Measurements from ENCODE around the gene PSEN1. TPM values are rescaled to one million over a fixed set of nuclear protein-coding genes. Genes with fewer than 3 reads are reported as not detected.

Gene PSEN1
- total and polyA plus RNA-seq, 2 experiments from 2014 or later = 46.3 to 49.5 TPM

DNA sequence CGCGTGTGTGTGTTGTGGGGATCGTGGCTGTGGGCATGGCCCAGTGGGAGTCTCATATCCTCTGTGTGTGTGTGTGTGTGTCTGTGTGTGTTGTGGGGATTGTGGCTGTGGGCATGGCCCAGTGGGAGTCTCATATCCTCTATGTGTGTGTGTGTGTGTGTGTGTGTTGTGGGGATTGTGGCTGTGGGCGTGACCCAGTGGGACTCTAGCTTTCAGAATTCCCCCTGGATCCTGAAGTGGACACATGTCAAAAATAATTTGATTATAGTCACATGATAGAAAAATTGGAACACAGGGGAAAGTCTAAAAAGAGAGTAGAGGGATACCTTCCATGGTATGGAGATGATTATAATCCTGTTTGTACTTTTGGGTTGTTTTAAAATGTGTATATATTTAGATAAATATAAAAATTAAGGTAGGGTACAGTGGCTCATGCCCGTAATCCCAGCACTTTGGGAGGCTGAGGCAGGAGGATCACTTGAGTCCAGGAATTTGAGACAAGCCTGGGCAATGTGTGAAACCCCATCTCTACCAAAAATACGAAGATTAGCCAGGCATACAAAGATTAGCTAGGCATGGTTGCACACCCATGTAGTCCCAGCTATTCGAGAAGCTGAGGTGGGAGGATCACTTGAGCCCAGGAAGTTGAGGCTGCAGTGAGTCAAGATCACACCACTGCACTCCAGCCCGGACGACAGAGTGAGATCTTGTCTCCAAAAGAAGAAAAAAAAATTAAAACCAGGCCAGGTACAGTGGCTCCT, 112.0 kb downstream of the PSEN1 start:
- Histone ChIP-seq H3K9ac (no peak overlapping the region), H3K9me3 (ENCODE audit: low read depth) (no peaks in the 10 kb centered on the region), H3K9me2 (ENCODE audit: insufficient read depth) (no peaks in the 10 kb centered on the region), H4K20me1 (ENCODE audit: insufficient read depth) (no peaks in the 10 kb centered on the region), H3K27ac (no peak overlapping the region), H3K4me2 (ENCODE audit: unreplicated experiment) (no peak overlapping the region), H3K27me3 (replicated peaks; ENCODE audit: insufficient read depth) (peaks cover 8% of the 10 kb centered on the region), H3K4me3 (no peak overlapping the region), H3K79me2 (ENCODE audit: insufficient read depth) (no peaks in the 10 kb centered on the region), H2AFZ (no peak overlapping the region), H3K36me3 (ENCODE audit: low read depth) (no peaks in the 10 kb centered on the region), H3K4me1 (ENCODE audit: insufficient read depth) (no peaks in the 10 kb centered on the region), H3F3A (ENCODE audit: insufficient read depth) (no peaks in the 10 kb centered on the region)
- TF ChIP-seq EZH2phosphoT487 (IDR thresholded peaks at IDR 0.05; ENCODE audit: insufficient read depth, low read depth) (no peak), EZH2 (IDR thresholded peaks at IDR 0.05; ENCODE audit: insufficient read depth, poor library complexity, severe bottlenecking) (no peak)
- WGBS, 2 experiments (ENCODE audit: low coverage in 1 of 2, low lambda C conversion rate in 2 of 2, missing lambda C conversion rate in 2 of 2) = 49 to 63% methylated on average over 6 to 9 of the region's 9 CpGs
- DNase-seq = peak; percentile 40
- in situ Hi-C loops (cut with MboI) = no loop called here

DNA sequence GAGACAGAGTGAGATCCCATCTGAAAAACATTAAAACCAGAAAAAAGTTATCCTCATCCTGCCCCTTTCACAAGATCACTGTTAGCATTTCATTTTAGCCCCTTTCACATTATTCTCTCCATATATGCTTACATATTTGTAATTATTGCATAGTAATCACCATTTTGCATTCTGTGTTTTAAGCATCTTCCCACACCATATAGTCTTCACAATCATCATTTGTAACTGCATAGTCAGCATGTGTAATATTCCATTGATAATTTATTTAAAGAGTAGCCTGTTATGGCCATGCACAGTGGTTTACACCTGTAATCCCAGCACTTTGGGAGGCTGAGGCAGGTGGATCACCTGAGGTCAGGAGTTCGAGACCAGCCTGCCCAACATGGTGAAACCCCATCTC, 112.8 kb downstream of the PSEN1 start:
- H3K27ac ChIP-seq = no peak overlapping the region
- H3K4me2 ChIP-seq (ENCODE audit: unreplicated experiment) = no peak overlapping the region
- WGBS, 2 experiments (ENCODE audit: low coverage in 1 of 2, low lambda C conversion rate in 2 of 2, missing lambda C conversion rate in 2 of 2) = 82 to 92% methylated on average over 1 of the region's 1 CpG
- H3K4me3 ChIP-seq = no peak overlapping the region
- in situ Hi-C loops (cut with MboI) = no loop called here
- H4K20me1 ChIP-seq (ENCODE audit: insufficient read depth) = no peaks in the 10 kb centered on the region
- no peak overlapping the region for H3K9ac ChIP-seq
- H3K4me1 ChIP-seq (ENCODE audit: insufficient read depth) = no peaks in the 10 kb centered on the region
- no peaks in the 10 kb centered on the region for H3K36me3 ChIP-seq (ENCODE audit: low read depth)
- no peaks in the 10 kb centered on the region for H3F3A ChIP-seq (ENCODE audit: insufficient read depth)
- H3K79me2 ChIP-seq (ENCODE audit: insufficient read depth) = no peaks in the 10 kb centered on the region
- H2AFZ ChIP-seq = no peak overlapping the region
- no peak for DNase-seq
- no peaks in the 10 kb centered on the region for H3K9me3 ChIP-seq (ENCODE audit: low read depth)
- no peak for TF ChIP-seq EZH2phosphoT487 (IDR thresholded peaks at IDR 0.05; ENCODE audit: insufficient read depth, low read depth)
- no peaks in the 10 kb centered on the region for H3K9me2 ChIP-seq (ENCODE audit: insufficient read depth)
- H3K27me3 ChIP-seq (replicated peaks; ENCODE audit: insufficient read depth) = no peaks in the 10 kb centered on the region

DNA sequence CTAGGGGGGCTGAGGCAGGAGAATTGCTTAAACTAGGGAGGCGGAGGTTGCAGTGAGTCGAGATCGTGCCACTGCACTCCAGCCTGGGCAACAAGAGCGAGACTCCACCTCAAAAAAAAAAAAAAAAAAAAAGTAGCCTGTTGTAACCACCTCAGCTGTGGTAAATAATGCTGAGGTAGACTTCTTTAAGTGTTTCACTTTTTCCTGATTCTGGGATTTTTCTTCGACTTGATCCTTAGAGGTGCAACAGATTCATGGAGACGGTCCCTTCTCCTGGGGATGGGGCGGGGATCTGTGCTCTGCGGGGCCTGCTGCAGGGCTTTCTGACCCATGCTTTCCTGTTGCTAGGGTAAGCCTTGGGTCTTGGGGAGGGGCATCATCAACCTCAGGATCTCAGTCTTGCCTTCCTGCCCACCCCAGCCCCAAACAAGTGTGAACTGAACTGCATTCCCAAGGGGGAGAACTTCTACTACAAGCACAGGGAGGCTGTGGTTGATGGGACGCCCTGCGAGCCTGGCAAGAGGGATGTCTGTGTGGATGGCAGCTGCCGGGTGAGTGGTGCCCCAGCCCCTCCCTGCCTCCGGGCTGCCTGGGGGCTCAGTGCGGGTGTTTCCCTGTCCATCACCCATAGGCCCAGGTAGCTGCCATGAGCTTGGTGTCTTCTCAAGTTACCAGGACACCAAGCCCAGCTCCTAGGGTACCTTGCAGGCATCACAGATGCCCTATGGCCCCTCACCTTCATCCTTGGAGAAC, 113.4 kb downstream of the PSEN1 start:
- no peaks in the 10 kb centered on the region for H4K20me1 ChIP-seq (ENCODE audit: insufficient read depth)
- H3K27ac ChIP-seq = no peak overlapping the region
- in situ Hi-C loops (cut with MboI) = no loop called here
- 85 to 88% methylated on average over 13 of the region's 13 CpGs for WGBS, 2 experiments (ENCODE audit: low coverage in 1 of 2, low lambda C conversion rate in 2 of 2, missing lambda C conversion rate in 2 of 2)
- no peaks in the 10 kb centered on the region for H3K79me2 ChIP-seq (ENCODE audit: insufficient read depth)
- no peak overlapping the region for H2AFZ ChIP-seq
- H3K9me3 ChIP-seq (ENCODE audit: low read depth) = no peaks in the 10 kb centered on the region
- DNase-seq = no peak
- no peaks in the 10 kb centered on the region for H3F3A ChIP-seq (ENCODE audit: insufficient read depth)
- H3K9ac ChIP-seq = no peak overlapping the region
- no peak overlapping the region for H3K4me2 ChIP-seq (ENCODE audit: unreplicated experiment)
- H3K4me1 ChIP-seq (ENCODE audit: insufficient read depth) = no peaks in the 10 kb centered on the region
- no peaks in the 10 kb centered on the region for H3K9me2 ChIP-seq (ENCODE audit: insufficient read depth)
- no peak overlapping the region for H3K4me3 ChIP-seq
- no peak for TF ChIP-seq EZH2 (IDR thresholded peaks at IDR 0.05; ENCODE audit: insufficient read depth, poor library complexity, severe bottlenecking)
- TF ChIP-seq EZH2phosphoT487 (IDR thresholded peaks at IDR 0.05; ENCODE audit: insufficient read depth, low read depth) = no peak
- no peaks in the 10 kb centered on the region for H3K27me3 ChIP-seq (replicated peaks; ENCODE audit: insufficient read depth)
- H3K36me3 ChIP-seq (ENCODE audit: low read depth) = no peaks in the 10 kb centered on the region

DNA sequence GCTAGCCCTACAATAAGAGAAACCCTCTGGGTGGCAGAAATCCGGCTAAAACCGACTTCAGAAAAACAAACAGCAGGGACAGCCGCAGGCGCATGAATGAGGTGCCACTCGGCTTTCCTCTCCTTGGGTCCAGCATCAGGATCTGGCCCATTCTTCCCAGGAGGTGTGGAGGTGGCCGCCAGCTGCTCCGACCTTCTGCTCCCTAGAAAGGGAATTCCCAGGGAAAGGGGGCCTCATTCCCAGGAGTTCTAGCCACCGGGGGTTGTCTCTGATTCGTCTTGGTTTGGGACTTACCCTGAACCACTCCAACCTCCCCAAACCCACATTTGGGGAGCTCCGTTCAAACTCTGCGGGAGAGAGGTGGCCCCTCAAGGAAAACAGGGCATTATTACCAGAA, 114.0 kb downstream of the PSEN1 start:
- WGBS, 2 experiments (ENCODE audit: low coverage in 1 of 2, low lambda C conversion rate in 2 of 2, missing lambda C conversion rate in 2 of 2) = 89 to 91% methylated on average over 11 of the region's 11 CpGs

More for the DNA sequence above, 114.0 kb downstream of the PSEN1 start:
- no peak overlapping the region for H3K9ac ChIP-seq
- no peaks in the 10 kb centered on the region for H3K4me1 ChIP-seq (ENCODE audit: insufficient read depth)
- H3F3A ChIP-seq (ENCODE audit: insufficient read depth) = no peaks in the 10 kb centered on the region
- H3K36me3 ChIP-seq (ENCODE audit: low read depth) = no peaks in the 10 kb centered on the region
- no peak for DNase-seq
- no peaks in the 10 kb centered on the region for H3K27me3 ChIP-seq (replicated peaks; ENCODE audit: insufficient read depth)
- no peaks in the 10 kb centered on the region for H3K9me3 ChIP-seq (ENCODE audit: low read depth)
- no peak overlapping the region for H3K27ac ChIP-seq
- in situ Hi-C loops (cut with MboI) = no loop called here
- H3K4me3 ChIP-seq = no peak overlapping the region
- H2AFZ ChIP-seq = no peak overlapping the region
- TF ChIP-seq EZH2 (IDR thresholded peaks at IDR 0.05; ENCODE audit: insufficient read depth, poor library complexity, severe bottlenecking) (no peak), EZH2phosphoT487 (IDR thresholded peaks at IDR 0.05; ENCODE audit: insufficient read depth, low read depth) (no peak)
- no peaks in the 10 kb centered on the region for H3K79me2 ChIP-seq (ENCODE audit: insufficient read depth)
- H3K4me2 ChIP-seq (ENCODE audit: unreplicated experiment) = no peak overlapping the region
- H3K9me2 ChIP-seq (ENCODE audit: insufficient read depth) = no peaks in the 10 kb centered on the region
- H4K20me1 ChIP-seq (ENCODE audit: insufficient read depth) = no peaks in the 10 kb centered on the region

All from GM23248 (cell line).